K562 (cell line): ENCODE results near the gene ADGRA3.

ENCODE experiments used
- MYNN ChIP-seq, 2 experiments: sonication (generic); formaldehyde crosslinking in 1 of 2; IDR thresholded peaks; 2 replicates each; pipeline versions ENCODE4 v1.5.0 to v1.6.1; 2016 to 2020; ENCODE audit warnings: antibody characterized with exemption in 1 of 2, missing genetic modification reagents in 1 of 2
- NR0B1 ChIP-seq: fragments of 450-650 bp; IDR thresholded peaks from one replicate; pipeline ENCODE4 v1.6.1; 2018; ENCODE audit warnings: mild to moderate bottlenecking, moderate library complexity; ENCODE audit not compliant: partially characterized antibody
- POLR2A ChIP-seq: fragments of 450-650 bp; conservative IDR thresholded peaks from 2 replicates; pipeline ENCODE4 v1.6.1; 2016

GRCh38 chr4:22476011-22476410 is 39.9 kb downstream of the ADGRA3 start:
- TF ChIP-seq NR0B1, result no peak
- TF ChIP-seq MYNN (IDR thresholded peaks at IDR 0.05), result no peak
- TF ChIP-seq MYNN (CRISPR knock-in tag; IDR thresholded peaks at IDR 0.05), result no peak
- TF ChIP-seq POLR2A, result no peak
